ENCODE data around the gene GAB4. TPM values are rescaled to one million over a fixed set of nuclear protein-coding genes. Genes with fewer than 3 reads are reported as not detected.

Gene GAB4
- total RNA-seq, 6 experiments from 2014 or later: not detected

DNA sequence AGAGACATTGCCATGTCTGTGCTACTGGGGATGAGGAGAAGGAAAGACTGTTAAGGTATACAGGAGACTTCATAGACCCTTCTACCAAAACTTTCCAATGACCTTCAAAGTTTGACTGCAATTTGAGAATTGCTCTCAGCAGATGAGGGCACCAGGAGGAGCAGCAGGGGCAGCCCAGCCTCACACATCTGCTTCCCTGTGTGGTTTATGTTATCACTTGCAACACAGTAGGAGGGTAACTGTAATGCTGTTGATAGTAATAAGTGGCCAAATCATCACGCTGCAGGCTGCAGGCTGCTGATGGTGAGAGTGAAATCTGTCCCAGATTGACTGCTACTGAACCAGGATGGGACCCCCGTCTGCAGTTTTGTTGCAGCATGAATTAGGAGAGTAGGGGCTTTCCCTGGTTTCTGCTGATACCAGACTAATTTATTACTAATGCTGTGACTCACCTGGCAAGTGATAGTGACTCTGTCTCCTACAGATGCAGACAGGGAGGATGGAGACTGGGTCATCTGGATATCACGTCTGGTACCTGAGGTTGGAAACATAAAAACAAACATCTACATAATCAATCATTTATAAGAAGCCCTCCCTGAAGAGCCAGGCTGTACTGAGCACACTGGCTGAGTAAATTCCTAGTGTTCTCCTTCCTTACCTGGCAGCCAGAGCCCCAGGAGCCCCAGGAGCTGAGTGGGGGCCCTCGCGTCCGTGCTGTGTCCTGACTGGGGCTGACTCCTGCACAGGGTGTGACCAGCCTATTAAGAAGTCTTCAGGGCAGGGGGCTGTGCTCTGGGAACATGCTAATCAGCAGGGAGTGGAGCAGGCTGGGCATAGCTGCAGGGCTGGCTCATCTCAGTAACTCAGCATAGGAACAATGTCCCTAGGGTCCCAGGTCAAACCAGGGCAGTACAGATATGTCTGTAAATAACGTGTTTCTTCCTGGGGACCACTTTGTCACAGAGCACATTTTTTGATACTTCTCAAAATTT is 74.4 kb downstream of the GAB4 start:
- Mint-ChIP-seq H3K9me3 (peaks cover 9% of the 10 kb centered on the region; the same call in 1 of the 2 replicates), H3K4me3 (no peak overlapping the region), H3K36me3 (ENCODE audit: low read depth) (no peaks in the 10 kb centered on the region), H3K27me3 (ENCODE audit: insufficient read depth) (peaks cover 1% of the 10 kb centered on the region; the same call in 1 of the 2 replicates), H3K4me1 (ENCODE audit: low read depth) (no peaks in the 10 kb centered on the region), H3K27ac (no peak overlapping the region)
- no peak for DNase-seq
- TF ChIP-seq, protein P1, sequence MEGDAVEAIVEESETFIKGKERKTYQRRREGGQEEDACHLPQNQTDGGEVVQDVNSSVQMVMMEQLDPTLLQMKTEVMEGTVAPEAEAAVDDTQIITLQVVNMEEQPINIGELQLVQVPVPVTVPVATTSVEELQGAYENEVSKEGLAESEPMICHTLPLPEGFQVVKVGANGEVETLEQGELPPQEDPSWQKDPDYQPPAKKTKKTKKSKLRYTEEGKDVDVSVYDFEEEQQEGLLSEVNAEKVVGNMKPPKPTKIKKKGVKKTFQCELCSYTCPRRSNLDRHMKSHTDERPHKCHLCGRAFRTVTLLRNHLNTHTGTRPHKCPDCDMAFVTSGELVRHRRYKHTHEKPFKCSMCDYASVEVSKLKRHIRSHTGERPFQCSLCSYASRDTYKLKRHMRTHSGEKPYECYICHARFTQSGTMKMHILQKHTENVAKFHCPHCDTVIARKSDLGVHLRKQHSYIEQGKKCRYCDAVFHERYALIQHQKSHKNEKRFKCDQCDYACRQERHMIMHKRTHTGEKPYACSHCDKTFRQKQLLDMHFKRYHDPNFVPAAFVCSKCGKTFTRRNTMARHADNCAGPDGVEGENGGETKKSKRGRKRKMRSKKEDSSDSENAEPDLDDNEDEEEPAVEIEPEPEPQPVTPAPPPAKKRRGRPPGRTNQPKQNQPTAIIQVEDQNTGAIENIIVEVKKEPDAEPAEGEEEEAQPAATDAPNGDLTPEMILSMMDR (IDR thresholded peaks at IDR 0.05): no peak

DNA sequence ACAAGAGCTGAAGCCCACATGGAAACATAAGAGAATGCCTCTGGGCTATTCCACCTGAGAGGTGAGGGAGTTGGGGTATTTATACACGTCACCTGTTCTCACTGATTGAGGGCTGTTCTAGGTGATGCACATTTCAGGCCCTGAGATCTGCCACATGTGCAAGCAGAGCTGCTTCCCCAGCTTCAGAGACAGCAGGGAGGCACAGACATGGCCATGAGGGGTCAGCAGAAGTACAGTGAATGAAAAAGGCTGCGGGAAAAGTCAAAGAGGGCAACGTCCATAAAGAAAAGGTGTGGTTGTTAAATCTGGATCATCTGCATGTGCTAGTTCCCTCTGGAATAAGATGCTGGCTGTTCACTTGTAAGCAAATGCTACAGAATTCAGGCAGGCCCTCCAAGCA is 75.4 kb downstream of the GAB4 start:
- no peak for DNase-seq
- Mint-ChIP-seq H3K9me3 (peaks cover 13% of the 10 kb centered on the region; the same call in 1 of the 2 replicates), H3K4me1 (ENCODE audit: low read depth) (no peaks in the 10 kb centered on the region), H3K36me3 (ENCODE audit: low read depth) (no peaks in the 10 kb centered on the region), H3K4me3 (no peak overlapping the region), H3K27me3 (ENCODE audit: insufficient read depth) (peaks cover 1% of the 10 kb centered on the region; the same call in 1 of the 2 replicates), H3K27ac (no peak overlapping the region)
- TF ChIP-seq, protein P1 (IDR thresholded peaks at IDR 0.05): peak; percentile 8; the same call in 1 of the 2 replicates

DNA sequence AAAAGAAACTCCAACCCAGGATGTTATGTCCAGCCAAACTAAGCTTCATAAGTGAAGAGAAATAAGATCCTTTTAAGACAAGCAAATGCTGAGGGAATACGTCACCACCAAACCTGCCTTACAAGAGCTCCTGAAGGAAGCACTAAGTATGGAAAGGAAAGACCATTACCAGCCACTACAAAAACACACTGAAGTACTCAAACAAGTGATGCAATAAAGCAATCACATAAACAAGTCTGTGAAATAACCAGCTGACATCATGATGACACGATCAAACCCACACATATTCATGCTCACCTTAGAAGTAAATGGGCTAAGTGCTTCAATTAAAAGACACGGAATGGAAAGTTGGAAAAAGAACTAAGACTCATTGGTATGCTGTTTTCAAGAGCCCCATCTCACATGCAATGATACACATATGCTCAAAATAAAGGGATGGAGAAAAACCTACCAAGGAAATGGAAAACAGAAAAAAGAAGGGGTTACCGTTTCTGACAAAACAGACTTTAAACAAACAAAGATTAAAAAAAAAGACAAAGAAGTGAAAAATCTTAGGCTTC is 82.5 kb downstream of the GAB4 start:
- no peaks in the 10 kb centered on the region for H3K4me1 Mint-ChIP-seq (ENCODE audit: low read depth)
- H3K4me3 Mint-ChIP-seq: no peak overlapping the region
- H3K27me3 Mint-ChIP-seq (ENCODE audit: insufficient read depth): peaks cover 1% of the 10 kb centered on the region; the same call in 1 of the 2 replicates
- H3K36me3 Mint-ChIP-seq (ENCODE audit: low read depth): no peaks in the 10 kb centered on the region
- TF ChIP-seq, protein P1 (IDR thresholded peaks at IDR 0.05): no peak
- no peak overlapping the region for H3K27ac Mint-ChIP-seq
- peaks cover 7% of the 10 kb centered on the region; the same call in 1 of the 2 replicates for H3K9me3 Mint-ChIP-seq
- no peak for DNase-seq

DNA sequence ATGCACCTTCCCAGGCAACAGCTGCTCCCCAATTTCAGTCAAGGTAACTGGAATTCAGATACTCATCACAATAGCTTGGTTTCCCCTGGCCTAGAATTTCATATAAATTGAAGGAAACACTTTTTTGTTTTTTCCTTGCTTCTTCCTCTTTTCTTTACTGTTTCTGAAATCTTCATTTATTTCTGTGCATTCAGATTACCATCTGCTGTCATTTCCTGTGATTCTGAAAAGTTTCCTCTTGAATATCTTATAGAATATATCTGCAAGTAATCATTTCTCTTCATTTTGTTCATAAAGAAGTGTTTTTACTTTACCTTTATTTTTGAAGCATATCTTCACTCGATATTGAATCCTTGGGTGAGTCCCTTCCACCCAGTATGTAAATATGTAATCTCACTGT is 85.3 kb downstream of the GAB4 start:
- no peak for DNase-seq
- no peaks in the 10 kb centered on the region for H3K4me1 Mint-ChIP-seq (ENCODE audit: low read depth)
- no peak overlapping the region for H3K4me3 Mint-ChIP-seq
- TF ChIP-seq, protein P1 (IDR thresholded peaks at IDR 0.05): no peak
- H3K36me3 Mint-ChIP-seq (ENCODE audit: low read depth): no peaks in the 10 kb centered on the region
- no peaks in the 10 kb centered on the region for H3K9me3 Mint-ChIP-seq
- H3K27ac Mint-ChIP-seq: no peak overlapping the region
- no peaks in the 10 kb centered on the region for H3K27me3 Mint-ChIP-seq (ENCODE audit: insufficient read depth)

GRCh38 chr22:16922076-16922475 is 85.9 kb downstream of the GAB4 start:
- Mint-ChIP-seq H3K4me3 (no peak overlapping the region), H3K27ac (no peak overlapping the region), H3K36me3 (ENCODE audit: low read depth) (no peaks in the 10 kb centered on the region)

More at GRCh38 chr22:16922076-16922475, 85.9 kb downstream of the GAB4 start:
- Mint-ChIP-seq H3K27me3 (ENCODE audit: insufficient read depth) (no peaks in the 10 kb centered on the region), H3K4me1 (ENCODE audit: low read depth) (no peaks in the 10 kb centered on the region; the same call in 1 of the 2 replicates), H3K9me3 (no peaks in the 10 kb centered on the region)
- TF ChIP-seq, protein P1 (IDR thresholded peaks at IDR 0.05): no peak
- no peak for DNase-seq

Measured in HFFc6 (cell line).